Lower leg skin (tissue), 4 donors: Measurements from ENCODE around the gene ZNF672. TPM values are rescaled to one million over a fixed set of nuclear protein-coding genes. Genes with fewer than 3 reads are reported as not detected.

Source experiments
- DNase-seq, 2 donors: peaks; one replicate each; pipeline ENCODE4 v3.0.0-alpha.2; 2019; ENCODE audit warnings: low spot score in 2 of 2
- H3K4me3 ChIP-seq: fragments of 200-600 bp; sonication (generic); 2 replicates; pipeline ENCODE4 v1.5.1; 2017; ENCODE audit warnings: mild to moderate bottlenecking, low read depth; ENCODE audit not compliant: poor library complexity, severe bottlenecking
- CTCF ChIP-seq, 3 donors: fragments of 450-650 bp; IDR thresholded peaks; one replicate each; pipeline ENCODE4 v1.5.1; 2016; ENCODE audit warnings: antibody characterized with exemption in 3 of 3, mild to moderate bottlenecking in 3 of 3, moderate library complexity in 2 of 3
- POLR2A ChIP-seq, 2 donors: fragments of 450-650 bp; IDR thresholded peaks; one replicate each; pipeline ENCODE4 v1.6.1; 2016 to 2017; ENCODE audit warnings: antibody characterized with exemption in 2 of 2, mild to moderate bottlenecking in 1 of 2, moderate library complexity in 1 of 2
- WGBS, 2 donors: methylation state at CpG; one replicate each; pipeline ENCODE4 v1.1.5; 2018; 5-methylcytosine and 5-hydroxymethylcytosine counted together
- intact Hi-C: fragments of 100-400 bp; cut with DNase I; formaldehyde crosslinking; loops from one replicate; pipeline ENCODE4 v1.15.0; 2023; ENCODE audit warnings: low total_unique reads
- total RNA-seq, 4 donors: library from RNA; depleted of rRNA; stranded (reverse); fragments of >200 nt; gene quantifications; one replicate each; pipeline ENCODE4 v1.1.0, GENCODE V29; 2016

ZNF672 gene
- total RNA-seq, 4 donors from 2014 or later, result 34.7 to 50.4 (median 42.6) TPM

GRCh38 chr1:248815407-248816034 is 22.5 kb upstream of the ZNF672 start:
- TF ChIP-seq POLR2A (IDR thresholded peaks at IDR 0.05), result no peak
- TF ChIP-seq CTCF (IDR thresholded peaks at IDR 0.05), result no peak
- no peak overlapping the region for H3K4me3 ChIP-seq
- 79 to 86% methylated on average over 10 of the region's 10 CpGs for WGBS, 2 donors
- intact Hi-C loops, result no loop called here
- DNase-seq, result peak in 1 of 2 donors; percentile 23

- intact Hi-C loops, result no loop called here
- no peak overlapping the region for H3K4me3 ChIP-seq
- TF ChIP-seq POLR2A (IDR thresholded peaks at IDR 0.05) (no peak), CTCF (IDR thresholded peaks at IDR 0.05) (no peak)
- WGBS, 2 donors, result 84% methylated on average over 13 of the region's 13 CpGs
- peak in 1 of 2 donors; percentile 79 for DNase-seq
These were observed 21.8 kb upstream of the ZNF672 start for GRCh38 chr1:248816042-248816851.

- H3K4me3 ChIP-seq, result no peak overlapping the region
- DNase-seq, result peak in 1 of 2 donors; percentile 75
- TF ChIP-seq CTCF (IDR thresholded peaks at IDR 0.05) (no peak), POLR2A (IDR thresholded peaks at IDR 0.05) (no peak)
- WGBS, 2 donors, result 75 to 81% methylated on average over 6 of the region's 6 CpGs
- intact Hi-C loops, result no loop called here
These were observed 21.0 kb upstream of the ZNF672 start for GRCh38 chr1:248817065-248817464.

GRCh38 chr1:248818505-248819374 is 19.3 kb upstream of the ZNF672 start:
- 75 to 79% methylated on average over 5 of the region's 5 CpGs for WGBS, 2 donors
- no peak overlapping the region for H3K4me3 ChIP-seq
- peak in 1 of 2 donors; percentile 57 for DNase-seq
- intact Hi-C loops, result no loop called here
- no peak for TF ChIP-seq CTCF (IDR thresholded peaks at IDR 0.05)
- TF ChIP-seq POLR2A (IDR thresholded peaks at IDR 0.05), result no peak

- WGBS, 2 donors, result 86 to 87% methylated on average over 7 of the region's 7 CpGs
- DNase-seq, result peak in 1 of 2 donors; percentile 37
- intact Hi-C loops, result no loop called here
These were observed 17.9 kb upstream of the ZNF672 start for GRCh38 chr1:248820041-248820585.

More at GRCh38 chr1:248820041-248820585, 17.9 kb upstream of the ZNF672 start:
- TF ChIP-seq POLR2A (IDR thresholded peaks at IDR 0.05) (no peak), CTCF (IDR thresholded peaks at IDR 0.05) (no peak)
- no peak overlapping the region for H3K4me3 ChIP-seq
